Sciatic nerve (tissue), 2 donors: ENCODE results near the gene SRR. TPM values are rescaled to one million over a fixed set of nuclear protein-coding genes. Genes with fewer than 3 reads are reported as not detected.
"Not testable (repeated sequence)": the region's sequence is repeated elsewhere in the genome, so short reads cannot be mapped to it uniquely, and the experiment has no call there.

Experiments
- ATAC-seq: fragments of 200-7000 bp; cut with Tn5 transposase; one replicate; pipeline ENCODE4 v1.9.1; 2020; ENCODE audit warnings: mild to moderate bottlenecking, moderate library complexity
- DNase-seq: peaks from one replicate; pipeline ENCODE4 v3.0.0-alpha.2; 2020; ENCODE audit warnings: low spot score
- intact Hi-C: fragments of 100-400 bp; cut with DNase I; formaldehyde crosslinking; loops from one replicate; pipeline ENCODE4 v1.14.2; 2022
- total RNA-seq: library from RNA; stranded (reverse); fragmentation: NEBNext Ultra II Directional; extraction: Animal tissue kit (Norgen Biotek cat#: 25700); gene quantifications from one replicate; pipeline ENCODE4 v1.2.1, GENCODE V29; 2021
- donor health status: DM: no; HTN: no; CAD: no.
- donor health status: DM: no; HTN: no; CAD: no.

SRR gene
- total RNA-seq: 10.0 TPM

GRCh38 chr17:2303204-2304188 lies at the start of gene SRR, which contains the start of gene SMG6:
TSS of gene SRR (plus strand) at chr17:2303950. CDS start at chr17:2315561, 11,611 bp downstream.
TSS of gene SMG6 (minus strand) at chr17:2303785. CDS start at chr17:2303720, 65 bp downstream.
- intact Hi-C loops: no loop called here
- ATAC-seq (peak; percentile 97), DNase-seq (peak; percentile 96)

- intact Hi-C loops, ATAC-seq, DNase-seq: not testable (repeated sequence)
Observed at GRCh38 chr17:2258830-2259229, 44.9 kb upstream of the SRR start.

GRCh38 chr17:2259769-2260536 lies 43.8 kb upstream of the SRR start:
- intact Hi-C loops: no loop called here
- ATAC-seq (no peak), DNase-seq (no peak)

GRCh38 chr17:2262135-2262587 lies 41.6 kb upstream of the SRR start:
- intact Hi-C loops: no loop called here
- no peak for DNase-seq
- ATAC-seq: peak; percentile 64

GRCh38 chr17:2263183-2264066 lies 40.3 kb upstream of the SRR start:
- intact Hi-C loops: no loop called here
- DNase-seq (no peak), ATAC-seq (peak; percentile 69)

GRCh38 chr17:2264067-2264860 lies 39.5 kb upstream of the SRR start:
- intact Hi-C loops: no loop called here
- no peak for DNase-seq
- ATAC-seq: peak; percentile 30

GRCh38 chr17:2265166-2265565 lies 38.6 kb upstream of the SRR start:
- intact Hi-C loops, DNase-seq, ATAC-seq: not testable (repeated sequence)

- DNase-seq (no peak), ATAC-seq (no peak)
- intact Hi-C loops: no loop called here
Observed at GRCh38 chr17:2266045-2266864, 37.5 kb upstream of the SRR start.

GRCh38 chr17:2266865-2267228 lies 36.9 kb upstream of the SRR start:
- DNase-seq (no peak), ATAC-seq (no peak)
- intact Hi-C loops: no loop called here

GRCh38 chr17:2267354-2267753 lies 36.4 kb upstream of the SRR start:
- no peak for ATAC-seq
- DNase-seq: no peak
- intact Hi-C loops: no loop called here

- intact Hi-C loops: no loop called here
- no peak for ATAC-seq
- DNase-seq: no peak
Observed at GRCh38 chr17:2271985-2272702, 31.6 kb upstream of the SRR start.

GRCh38 chr17:2274414-2274813 lies 29.3 kb upstream of the SRR start:
- ATAC-seq (no peak), DNase-seq (no peak)
- intact Hi-C loops: no loop called here

- ATAC-seq: no peak
- intact Hi-C loops: no loop called here
- no peak for DNase-seq
Observed at GRCh38 chr17:2275722-2276121, 28.0 kb upstream of the SRR start.

GRCh38 chr17:2277429-2278170 lies 26.1 kb upstream of the SRR start:
- no peak for ATAC-seq
- no peak for DNase-seq
- intact Hi-C loops: no loop called here

GRCh38 chr17:2279707-2280106 lies 24.0 kb upstream of the SRR start:
- DNase-seq (no peak), ATAC-seq (no peak)
- intact Hi-C loops: no loop called here

GRCh38 chr17:2282297-2282873 lies 21.4 kb upstream of the SRR start:
- ATAC-seq (peak; percentile 79), DNase-seq (no peak)
- intact Hi-C loops: no loop called here
